ENCODE results near the gene CASK.
A peak's percentile ranks its signal among the peaks of the same experiment; 100 is the strongest.

Gene CASK

GRCh38 chrX:41502004-41502403 is 421.4 kb downstream of the CASK start:
- DNase-seq = no peak

GRCh38 chrX:41499984-41500383 is 423.4 kb downstream of the CASK start:
- no peak for DNase-seq

- no peak for DNase-seq
These were observed 424.2 kb downstream of the CASK start for GRCh38 chrX:41499195-41499594.

GRCh38 chrX:41491267-41492004 is 431.9 kb downstream of the CASK start:
- no peak for DNase-seq

- no peak for DNase-seq
These were observed 432.9 kb downstream of the CASK start for GRCh38 chrX:41490446-41490845.

GRCh38 chrX:41482154-41482850 is 441.1 kb downstream of the CASK start:
- no peak for DNase-seq

GRCh38 chrX:41481264-41482109 is 441.9 kb downstream of the CASK start:
- DNase-seq = peak; percentile 27

GRCh38 chrX:41480508-41481260 is 442.7 kb downstream of the CASK start:
- no peak for DNase-seq

- DNase-seq = no peak
These were observed 444.9 kb downstream of the CASK start for GRCh38 chrX:41478381-41478911.

GRCh38 chrX:41475591-41476241 is 447.6 kb downstream of the CASK start:
- no peak for DNase-seq

GRCh38 chrX:41475191-41475590 is 448.2 kb downstream of the CASK start:
- no peak for DNase-seq

- DNase-seq = no peak
These were observed 448.6 kb downstream of the CASK start for GRCh38 chrX:41474726-41475100.

- no peak for DNase-seq
These were observed 449.2 kb downstream of the CASK start for GRCh38 chrX:41473936-41474725.

GRCh38 chrX:41472231-41472815 is 451.0 kb downstream of the CASK start:
- DNase-seq = no peak

GRCh38 chrX:41471786-41472185 is 451.6 kb downstream of the CASK start:
- no peak for DNase-seq

GRCh38 chrX:41470706-41471105 is 452.6 kb downstream of the CASK start:
- DNase-seq = no peak

- no peak for DNase-seq
These were observed 454.6 kb downstream of the CASK start for GRCh38 chrX:41468647-41469323.

All from hematopoietic multipotent progenitor cell treated with erythropoietin and hydrocortisone succinate and interleukin-3 and kit ligand, for 8 days (in vitro differentiated cells).